Measurements from ENCODE around the gene FGF22.

DNA sequence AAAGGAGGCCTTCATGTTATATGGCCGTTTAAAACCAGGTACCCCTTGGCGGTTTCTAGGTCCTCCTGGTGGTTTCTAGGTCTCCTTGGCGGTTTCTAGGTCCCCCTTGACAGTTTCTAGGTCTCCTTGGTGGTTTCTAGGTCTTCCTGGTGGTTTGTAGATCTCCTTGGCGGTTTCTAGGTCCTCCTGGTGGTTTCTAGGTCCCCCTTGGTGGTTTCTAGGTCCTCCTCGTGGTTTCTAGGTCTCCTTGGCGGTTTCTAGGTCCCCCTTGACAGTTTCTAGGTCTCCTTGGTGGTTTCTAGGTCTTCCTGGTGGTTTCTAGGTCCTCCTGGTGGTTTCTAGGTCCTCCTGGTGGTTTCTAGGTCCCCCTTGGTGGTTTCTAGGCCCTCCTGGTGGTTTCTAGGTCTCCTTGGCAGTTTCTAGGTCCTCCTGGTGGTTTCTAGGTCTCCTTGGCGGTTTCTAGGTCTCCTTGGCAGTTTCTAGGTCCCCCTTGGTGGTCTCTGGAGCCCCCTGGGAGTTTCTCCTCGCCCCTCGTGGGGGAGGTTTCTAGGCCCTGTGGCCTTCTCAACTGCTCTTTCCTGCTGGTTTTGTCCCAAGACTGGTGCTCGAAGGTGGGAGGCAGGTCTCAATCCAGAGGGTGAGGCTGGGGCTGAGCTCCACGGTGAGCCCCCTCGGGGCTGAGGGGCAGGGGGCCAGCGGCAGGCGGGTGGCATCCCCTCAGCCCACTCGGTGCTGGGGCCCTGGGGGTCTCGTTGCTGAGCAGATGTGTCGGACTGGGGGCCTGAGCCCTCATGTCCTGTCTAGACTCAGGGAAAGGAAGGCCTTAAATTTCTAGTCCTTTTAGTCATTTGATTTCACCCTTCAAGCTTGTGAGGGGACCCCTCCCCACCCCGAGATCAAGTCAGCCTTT is 42.0 kb upstream of the FGF22 start:
- no peak for TF ChIP-seq EZH2 (IDR thresholded peaks at IDR 0.05; ENCODE audit: borderline replicate concordance)
- TF ChIP-seq CTCF (IDR thresholded peaks at IDR 0.05; ENCODE audit: poor library complexity): no peak
- TF ChIP-seq EZH2phosphoT487 (IDR thresholded peaks at IDR 0.05; ENCODE audit: low read depth, severe bottlenecking, unreplicated experiment): no peak
